HG03045 (cell line): Measurements from ENCODE around the gene BABAM1.

Experiments used
- ATAC-seq: cut with Tn5 transposase; IDR thresholded peaks from one replicate; pipeline ENCODE4 v1.9.1; 2021; ENCODE audit warnings: mild to moderate bottlenecking, moderate library complexity; ENCODE audit not compliant: unreplicated experiment

BABAM1 gene

GRCh38 chr19:17243211-17243829, 23.9 kb upstream of the BABAM1 start:
- ATAC-seq, result no peak

- no peak for ATAC-seq
Measured at GRCh38 chr19:17243830-17244617, 23.2 kb upstream of the BABAM1 start.

GRCh38 chr19:17244618-17245534, 22.4 kb upstream of the BABAM1 start:
- ATAC-seq, result peak; percentile 5

- ATAC-seq, result peak; percentile 21
Measured at GRCh38 chr19:17245535-17245984, 21.7 kb upstream of the BABAM1 start, which contains the start of gene NR2F6. TSS of gene NR2F6 (minus strand) at chr19:17245919. CDS start at chr19:17245220, 699 bp downstream.

- ATAC-seq, result peak; percentile 6
Measured at GRCh38 chr19:17246681-17247425, 20.4 kb upstream of the BABAM1 start.

GRCh38 chr19:17248011-17248776, 19.0 kb upstream of the BABAM1 start:
- ATAC-seq, result no peak

- ATAC-seq, result no peak
Measured at GRCh38 chr19:17249887-17250548, 17.2 kb upstream of the BABAM1 start.

GRCh38 chr19:17254636-17255035, 12.6 kb upstream of the BABAM1 start:
- no peak for ATAC-seq

- ATAC-seq, result no peak
Measured at GRCh38 chr19:17255150-17255621, 12.1 kb upstream of the BABAM1 start.

GRCh38 chr19:17256130-17256529, 11.1 kb upstream of the BABAM1 start:
- ATAC-seq, result no peak

GRCh38 chr19:17259118-17259780, 8.0 kb upstream of the BABAM1 start:
- ATAC-seq, result no peak

- no peak for ATAC-seq
Measured at GRCh38 chr19:17259934-17260333, 7.3 kb upstream of the BABAM1 start.

GRCh38 chr19:17260842-17261325, 6.4 kb upstream of the BABAM1 start:
- no peak for ATAC-seq

- ATAC-seq, result no peak
Measured at GRCh38 chr19:17262557-17262956, 4.7 kb upstream of the BABAM1 start.

- no peak for ATAC-seq
Measured at GRCh38 chr19:17263712-17264640, 3.3 kb upstream of the BABAM1 start.

GRCh38 chr19:17264641-17264979, 2.6 kb upstream of the BABAM1 start, which contains the start of gene USHBP1:
TSS of gene USHBP1 (minus strand) at chr19:17264745. CDS start at chr19:17264299, 446 bp downstream.
- ATAC-seq, result no peak

GRCh38 chr19:17266026-17266425, 1.2 kb upstream of the BABAM1 start:
- no peak for ATAC-seq
